NOMO-1 treated with dmso at 0.1 percent for 144 hours (cell line): ENCODE measurements around the gene C9orf50.
A peak's percentile ranks its signal among the peaks of the same experiment; 100 is the strongest.
"Not testable (repeated sequence)": the region's sequence is repeated elsewhere in the genome, so short reads cannot be mapped to it uniquely, and the experiment has no call there.

Experiments
- DNase-seq: peaks from one replicate; lab custom pipeline; 2025; ENCODE audit not compliant: unreplicated experiment; lab: John Stamatoyannopoulos, UW

Gene C9orf50

GRCh38 chr9:129595311-129595741 is 25.6 kb downstream of the C9orf50 start:
- peak; percentile 41 for DNase-seq

- no peak for DNase-seq
These were observed 26.3 kb downstream of the C9orf50 start for GRCh38 chr9:129594632-129595031.

- DNase-seq, result not testable (repeated sequence)
These were observed 28.1 kb downstream of the C9orf50 start for GRCh38 chr9:129592790-129593189.

- DNase-seq, result no peak
These were observed 29.0 kb downstream of the C9orf50 start for GRCh38 chr9:129591916-129592315.

GRCh38 chr9:129590466-129590865 is 30.4 kb downstream of the C9orf50 start:
- no peak for DNase-seq

GRCh38 chr9:129587487-129588262 is 33.2 kb downstream of the C9orf50 start:
- no peak for DNase-seq

- no peak for DNase-seq
These were observed 34.2 kb downstream of the C9orf50 start for GRCh38 chr9:129586685-129587084.

- DNase-seq, result no peak
These were observed 34.7 kb downstream of the C9orf50 start for GRCh38 chr9:129586245-129586644.

- DNase-seq, result no peak
These were observed 35.5 kb downstream of the C9orf50 start for GRCh38 chr9:129585352-129585751.

- peak; percentile 51 for DNase-seq
These were observed 36.8 kb downstream of the C9orf50 start for GRCh38 chr9:129584136-129584535.

- DNase-seq, result peak; percentile 89
These were observed 37.4 kb downstream of the C9orf50 start for GRCh38 chr9:129583308-129584038.

GRCh38 chr9:129582855-129583254 is 38.0 kb downstream of the C9orf50 start:
- DNase-seq, result no peak

- no peak for DNase-seq
These were observed 39.3 kb downstream of the C9orf50 start for GRCh38 chr9:129581505-129582189.

- DNase-seq, result no peak
These were observed 40.5 kb downstream of the C9orf50 start for GRCh38 chr9:129580211-129580915.

- no peak for DNase-seq
These were observed 41.6 kb downstream of the C9orf50 start for GRCh38 chr9:129579294-129579693.

- DNase-seq, result no peak
These were observed 44.1 kb downstream of the C9orf50 start for GRCh38 chr9:129576546-129577543.

- DNase-seq, result no peak
These were observed 45.1 kb downstream of the C9orf50 start for GRCh38 chr9:129575818-129576217.

- DNase-seq, result no peak
These were observed 45.9 kb downstream of the C9orf50 start for GRCh38 chr9:129574911-129575585.

GRCh38 chr9:129573977-129574376 is 46.9 kb downstream of the C9orf50 start:
- no peak for DNase-seq
